Measurements from ENCODE around the gene AQP11.

GRCh38 chr11:77598195-77598594 lies 8.4 kb downstream of the AQP11 start:
- TF ChIP-seq, protein P1, sequence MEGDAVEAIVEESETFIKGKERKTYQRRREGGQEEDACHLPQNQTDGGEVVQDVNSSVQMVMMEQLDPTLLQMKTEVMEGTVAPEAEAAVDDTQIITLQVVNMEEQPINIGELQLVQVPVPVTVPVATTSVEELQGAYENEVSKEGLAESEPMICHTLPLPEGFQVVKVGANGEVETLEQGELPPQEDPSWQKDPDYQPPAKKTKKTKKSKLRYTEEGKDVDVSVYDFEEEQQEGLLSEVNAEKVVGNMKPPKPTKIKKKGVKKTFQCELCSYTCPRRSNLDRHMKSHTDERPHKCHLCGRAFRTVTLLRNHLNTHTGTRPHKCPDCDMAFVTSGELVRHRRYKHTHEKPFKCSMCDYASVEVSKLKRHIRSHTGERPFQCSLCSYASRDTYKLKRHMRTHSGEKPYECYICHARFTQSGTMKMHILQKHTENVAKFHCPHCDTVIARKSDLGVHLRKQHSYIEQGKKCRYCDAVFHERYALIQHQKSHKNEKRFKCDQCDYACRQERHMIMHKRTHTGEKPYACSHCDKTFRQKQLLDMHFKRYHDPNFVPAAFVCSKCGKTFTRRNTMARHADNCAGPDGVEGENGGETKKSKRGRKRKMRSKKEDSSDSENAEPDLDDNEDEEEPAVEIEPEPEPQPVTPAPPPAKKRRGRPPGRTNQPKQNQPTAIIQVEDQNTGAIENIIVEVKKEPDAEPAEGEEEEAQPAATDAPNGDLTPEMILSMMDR (IDR thresholded peaks at IDR 0.05): no peak
- TF ChIP-seq EP300 (IDR thresholded peaks at IDR 0.05): no peak
- TF ChIP-seq POLR2AphosphoS5 (IDR thresholded peaks at IDR 0.05): no peak
- TF ChIP-seq POLR2A (IDR thresholded peaks at IDR 0.05): no peak

All from gastroesophageal sphincter (tissue), 3 donors.